K562 (cell line): ENCODE data around the gene TNFAIP1. TPM values are rescaled to one million over a fixed set of nuclear protein-coding genes. Genes with fewer than 3 reads are reported as not detected.

ENCODE experiments used
- ATAC-seq: fragments of 200-7000 bp; cut with Tn5 transposase; 3 replicates; pipeline ENCODE4 v1.9.1; 2020; ENCODE audit warnings: moderate library complexity
- BruUV-seq: library from RNA; stranded (reverse); fragments of 400-500 nt; replicated peaks from 2 replicates; lab custom pipeline; 2021; lab: Mats Ljungman, UMichigan
- CTCF ChIA-PET: fragments of 300-600 bp; formaldehyde crosslinking; extraction: SDS; loops from one replicate; lab custom pipeline; 2021; ENCODE audit warnings: low intra/inter-chr PET ratio; lab: Yijun Ruan, JAX
- POLR2A ChIA-PET: fragments of 300-600, 350-650 bp; sonication (Branson Sonifier 250); formaldehyde crosslinking; extraction: SDS; loops from one replicate; lab custom pipeline; 2021; ENCODE audit warnings: antibody characterized with exemption, inconsistent platforms; lab: Yijun Ruan, JAX
- DNase-seq, 4 experiments: peaks; one replicate each; pipeline versions ENCODE4 v3.0.0 to v3.0.0-alpha.2; 2011 to 2018; ENCODE audit warnings: low spot score in 3 of 4, mixed read lengths in 3 of 4; ENCODE audit errors: extremely low read depth in 1 of 4
- FAIRE-seq: peaks from 2 replicates; lab custom pipeline; 2011; peaks lifted over from hg19 to GRCh38; lab: Jason Lieb, UNC
- H2AFZ ChIP-seq: 2 replicates; pipeline ENCODE4 v1.6.0; 2011; ENCODE audit warnings: low read depth, low read length, control low read depth, inconsistent platforms
- H3K27ac ChIP-seq: fragments of 200-600 bp; 3 replicates; pipeline ENCODE4 v1.8.0; 2011; ENCODE audit warnings: low read depth, mild to moderate bottlenecking, control low read depth, inconsistent platforms, low read length, moderate library complexity, mixed read lengths; ENCODE audit errors: extremely low read depth
- H3K27me3 ChIP-seq, 2 experiments: fragments of 300-600 bp in 1 of 2; 2 replicates in 1 of 2; 3 replicates in 1 of 2; pipeline versions ENCODE4 v1.6.0 to v1.8.0; 2011; ENCODE audit warnings: inconsistent platforms in 2 of 2, low read length in 2 of 2, mild to moderate bottlenecking in 1 of 2, mixed read lengths in 1 of 2, moderate library complexity in 1 of 2; ENCODE audit not compliant: control insufficient read depth in 2 of 2, insufficient read depth in 2 of 2
- H3K36me3 ChIP-seq: fragments of 300-600 bp; 3 replicates; pipeline ENCODE4 v1.8.0; 2011; ENCODE audit warnings: mild to moderate bottlenecking, low read length, inconsistent platforms; ENCODE audit not compliant: control insufficient read depth, insufficient read depth
- H3K4me1 ChIP-seq, 2 experiments: fragments of 200-600 bp in 1 of 2; replicated peaks in 1 of 2; 2 replicates in 1 of 2; 3 replicates in 1 of 2; pipeline versions ENCODE4 v1.5.1 to v1.8.0; 2011; ENCODE audit warnings: inconsistent platforms in 2 of 2, low read length in 2 of 2, mild to moderate bottlenecking in 1 of 2, mixed read lengths in 1 of 2, moderate library complexity in 1 of 2; ENCODE audit not compliant: control insufficient read depth in 2 of 2, insufficient read depth in 2 of 2
- H3K4me2 ChIP-seq: 2 replicates; pipeline ENCODE4 v1.6.1; 2011; ENCODE audit warnings: low read length, control low read depth, inconsistent platforms, mixed read lengths; ENCODE audit not compliant: insufficient read depth
- H3K4me3 ChIP-seq: fragments of 200-600 bp; sonication (generic), shearing (Covaris generic); 2 replicates; pipeline ENCODE4 v1.5.1; 2016; ENCODE audit warnings: control low read depth, inconsistent platforms
- H3K79me2 ChIP-seq: fragments of 200-600 bp; 3 replicates; pipeline ENCODE4 v1.8.0; 2011; ENCODE audit warnings: low read length, inconsistent platforms; ENCODE audit not compliant: control insufficient read depth, insufficient read depth
- H3K9ac ChIP-seq, 2 experiments: 2 replicates each; pipeline versions ENCODE4 v1.6.0 to v1.6.1; 2011; ENCODE audit warnings: low read depth in 2 of 2, low read length in 2 of 2, control low read depth in 1 of 2, inconsistent platforms in 1 of 2, mild to moderate bottlenecking in 1 of 2, mixed read lengths in 1 of 2; ENCODE audit not compliant: insufficient read depth in 1 of 2
- H3K9me1 ChIP-seq: one replicate; pipeline ENCODE4 v1.6.0; 2011; ENCODE audit warnings: inconsistent platforms, mild to moderate bottlenecking, low read length, moderate library complexity; ENCODE audit not compliant: control insufficient read depth, insufficient read depth
- H3K9me3 ChIP-seq: replicated peaks from 2 replicates; pipeline ENCODE4 v1.5.1; 2011; ENCODE audit warnings: low read depth, low read length, inconsistent platforms; ENCODE audit not compliant: control insufficient read depth, insufficient read depth
- H4K20me1 ChIP-seq: replicated peaks from 2 replicates; pipeline ENCODE4 v1.6.1; 2011; ENCODE audit warnings: low read length, inconsistent platforms, mixed read lengths; ENCODE audit not compliant: control insufficient read depth, insufficient read depth
- CTBP1 ChIP-seq: fragments of 450-650 bp; IDR thresholded peaks from 2 replicates; pipeline ENCODE4 v1.6.1; 2016; ENCODE audit warnings: borderline replicate concordance
- CXXC5 ChIP-seq: fragments of 250-450 bp; sonication (Bioruptor Pico); IDR thresholded peaks from 2 replicates; pipeline ENCODE4 v1.8.0; 2022; ENCODE audit warnings: inconsistent platforms, mild to moderate bottlenecking, moderate library complexity
- HOMEZ ChIP-seq: fragments of 250-450 bp; sonication (Bioruptor Pico); IDR thresholded peaks from 2 replicates; pipeline ENCODE4 v1.4.0; 2020; ENCODE audit warnings: mild to moderate bottlenecking, moderate library complexity
- NFIC ChIP-seq: fragments of 450-650 bp; IDR thresholded peaks from 2 replicates; pipeline ENCODE4 v1.6.1; 2017; ENCODE audit warnings: mild to moderate bottlenecking, inconsistent platforms
- TFE3 ChIP-seq: fragments of 450-650 bp; formaldehyde crosslinking; IDR thresholded peaks from 2 replicates; pipeline ENCODE4 v1.4.0; 2020; ENCODE audit warnings: mild to moderate bottlenecking, mixed read lengths
- USF2 ChIP-seq: sonication (generic); formaldehyde crosslinking; IDR thresholded peaks from 2 replicates; pipeline ENCODE4 v1.5.0; 2020; ENCODE audit warnings: missing genetic modification reagents
- ZBTB26 ChIP-seq: fragments of 450-650 bp; formaldehyde crosslinking; IDR thresholded peaks from 2 replicates; pipeline ENCODE4 v1.4.0; 2022; ENCODE audit warnings: missing genetic modification characterization
- WGBS: fragments of 100-300 bp; shearing (Covaris generic); methylation state at CpG from one replicate; pipeline ENCODE4 v1.1.6; 2016; ENCODE audit warnings: low coverage, mixed read lengths; ENCODE audit not compliant: insufficient coverage; ENCODE audit errors: missing lambda C conversion rate; 5-methylcytosine and 5-hydroxymethylcytosine counted together
- in situ Hi-C: fragments of 300-500 bp; cut with MboI; formaldehyde crosslinking; loops from 4 replicates; pipeline ENCODE4 v1.15.0; 2018; ENCODE audit warnings: inconsistent platforms, mixed read lengths
- intact Hi-C: fragments of 100-400 bp; cut with micrococcal nuclease; formaldehyde crosslinking; loops from 2 replicates; pipeline ENCODE4 v1.14.2; 2022
- polyA plus RNA-seq, 8 experiments: library from polyadenylated mRNA; depleted of rRNA in 4 of 8; stranded (reverse) in 5 of 8; unstranded in 3 of 8; fragments of >200 nt; fragmentation: Nextera tagmentation in 2 of 8; fragmentation: Illumina TruSeq in 1 of 8; extraction: Ambion mirVana in 2 of 8; extraction: Trizol in 1 of 8; gene quantifications; 2 replicates each; pipeline versions ENCODE4 v1.2.1 to v1.2.3, GENCODE V29; 2011 to 2014; ENCODE audit warnings: inconsistent platforms in 1 of 8, missing spikeins in 1 of 8
- total RNA-seq, 7 experiments: library from RNA; depleted of rRNA in 6 of 7; stranded (reverse); fragments of >200 nt in 6 of 7; fragmentation: Illumina TruSeq in 2 of 7; extraction: Trizol in 2 of 7; gene quantifications; 2 replicates each; pipeline versions ENCODE4 v1.2.1 to v1.2.3, GENCODE V29; 2011 to 2021; ENCODE audit warnings: low replicate concordance in 1 of 7

TNFAIP1 gene
- total and polyA plus RNA-seq, 9 of the 15 experiments (the other 6 are each of a cell fraction or from before 2014, with no cell fraction given) = 2.1 to 20.1 (median 8.2) TPM

- no peaks in the 10 kb centered on the region for H3K36me3 ChIP-seq
- FAIRE-seq (peak; percentile 75), ATAC-seq (peak; percentile 97), DNase-seq (peak; percentile 88 to 94 (median 90))
- peaks cover 5% of the 10 kb centered on the region for H3K9me1 ChIP-seq
- peak within 1 kb of the TSS in 1 of 2 experiments; percentile 6; a peak in 1 of 4 replicates for H3K9ac ChIP-seq
- in situ Hi-C loops = no loop called here
- CTCF ChIA-PET = no interaction called here
- peaks cover 16 to 38% of the 10 kb centered on the region in 2 experiments for H3K4me1 ChIP-seq
- H3K79me2 ChIP-seq = no peaks in the 10 kb centered on the region
- H2AFZ ChIP-seq = peak within 1 kb of the TSS; percentile 11; the same call in 1 of the 2 replicates
- H4K20me1 ChIP-seq = peaks cover 14% of the 10 kb centered on the region
- H3K27me3 ChIP-seq = peaks cover 0 to 4% of the 10 kb centered on the region in 2 experiments; a peak in 1 of 5 replicates
- H3K9me3 ChIP-seq = no peaks in the 10 kb centered on the region
- BruUV-seq = no TSS peak
- peak within 1 kb of the TSS; percentile 41 for H3K4me2 ChIP-seq
- intact Hi-C loops = no loop called here
- POLR2A ChIA-PET = interaction anchor here (0.6 to 1.1 kb wide), 4 partner anchors 36 to 132 kb away, joined by 3 read pairs; partner anchors contain the start of gene TNFAIP1
- H3K4me3 ChIP-seq = peak within 1 kb of the TSS; percentile 29
- 11% methylated on average over 38 of the region's 80 CpGs for WGBS
- no peak within 1 kb of the TSS for H3K27ac ChIP-seq
- TF ChIP-seq ZBTB26 (no peak), CXXC5 (CRISPR knock-in tag) (peak; percentile 42), HOMEZ (CRISPR knock-in tag) (no peak), USF2 (CRISPR knock-in tag) (peak; percentile 97), CTBP1 (peak; percentile 73), NFIC (no peak), TFE3 (CRISPR knock-in tag) (peak; percentile 59)
These were observed 36.0 kb downstream of the TNFAIP1 start, which contains the start of gene SARM1 for GRCh38 chr17:28371245-28372202. TSS of gene SARM1 (plus strand) at chr17:28371694. CDS start at chr17:28372033, 339 bp downstream.
